Testis (tissue), 2 donors: ENCODE measurements around the gene EEIG2.

Experiments
- CTCF ChIP-seq, 3 experiments: fragments of 450-650 bp in 2 of 3; fragments of 200-600 bp in 1 of 3; sonication (generic) in 1 of 3; IDR thresholded peaks; one replicate each; pipeline ENCODE4 v1.5.1; 2016 to 2019; ENCODE audit warnings: antibody characterized with exemption in 3 of 3, mild to moderate bottlenecking in 2 of 3, moderate library complexity in 1 of 3
- POLR2A ChIP-seq: fragments of 450-650 bp; IDR thresholded peaks from one replicate; pipeline ENCODE4 v1.6.1; 2017; ENCODE audit warnings: antibody characterized with exemption, mild to moderate bottlenecking, moderate library complexity

GRCh38 chr1:108575375-108575774, 15.5 kb downstream of the EEIG2 start:
- TF ChIP-seq CTCF (IDR thresholded peaks at IDR 0.05) (no peak), POLR2A (no peak)
